ENCODE data around the gene S1PR5.
"Not testable (repeated sequence)": the region's sequence is repeated elsewhere in the genome, so short reads cannot be mapped to it uniquely, and the experiment has no call there.

Gene S1PR5

DNA sequence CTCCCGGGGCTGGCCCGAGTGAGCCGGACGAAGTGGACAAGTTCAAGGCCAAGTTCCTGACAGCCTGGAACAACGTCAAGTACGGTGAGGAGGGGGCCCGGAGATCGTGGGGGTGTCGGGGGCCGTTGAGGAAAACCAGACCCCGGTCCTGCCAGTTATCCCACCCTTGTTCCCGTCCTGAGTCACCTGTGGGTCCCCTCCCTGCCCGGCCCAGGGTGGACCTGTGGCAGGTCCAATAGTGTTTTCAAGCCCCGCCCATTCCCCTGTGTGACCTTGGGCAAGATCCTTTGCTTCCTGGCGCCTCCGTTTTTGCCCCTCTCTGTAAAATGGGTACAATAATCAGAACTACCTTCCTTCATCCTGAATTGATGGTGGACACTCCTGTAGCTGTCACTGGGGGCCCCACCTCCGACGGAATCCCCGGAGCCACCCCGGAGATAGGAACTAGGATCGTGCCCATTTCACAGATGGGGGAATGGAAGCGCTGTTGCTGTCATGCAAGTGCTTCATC lies 27.1 kb upstream of the S1PR5 start:
- DNase-seq, result peak; percentile 48

DNA sequence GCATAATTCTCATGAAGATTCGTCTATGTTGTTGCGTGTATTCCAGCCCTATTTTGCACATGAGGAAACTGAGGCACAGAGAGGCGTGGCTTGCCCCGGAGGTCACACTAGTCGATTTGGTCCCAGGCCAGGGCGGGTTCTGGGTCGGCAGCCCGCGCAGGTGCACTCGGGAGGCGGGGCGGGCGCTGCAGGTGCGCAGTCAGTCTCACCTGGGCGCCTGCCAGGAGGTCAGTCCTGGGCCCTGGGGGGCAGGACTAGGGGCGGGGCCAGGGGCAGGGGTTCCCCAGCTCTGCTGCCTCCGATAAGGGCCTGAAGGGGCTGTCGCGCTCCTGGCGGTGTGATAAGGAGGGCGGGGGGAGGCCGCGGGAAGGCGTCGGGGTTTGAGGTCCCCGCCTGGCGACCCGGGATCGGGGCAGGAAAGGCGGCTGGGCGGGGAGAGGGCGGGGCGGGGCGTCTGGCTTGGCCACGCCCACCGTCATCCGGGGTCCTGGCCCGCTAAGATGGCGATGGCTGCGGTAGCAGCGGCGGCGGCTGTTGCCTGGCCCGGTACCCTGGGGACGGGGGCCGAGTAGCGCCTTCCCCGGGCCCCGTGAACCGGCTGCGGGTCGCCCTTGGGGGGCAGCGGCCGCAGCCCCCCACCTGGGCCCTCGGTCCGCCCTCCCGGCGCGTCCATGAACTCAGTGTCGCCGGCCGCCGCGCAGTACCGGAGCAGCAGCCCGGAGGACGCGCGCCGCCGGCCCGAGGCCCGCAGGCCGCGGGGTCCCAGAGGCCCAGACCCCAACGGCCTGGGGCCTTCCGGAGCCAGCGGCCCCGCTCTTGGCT lies 26.4 kb upstream of the S1PR5 start, which contains the start of gene ATG4D:
ATG4D (plus strand) TSS at position 485 of the 822 bp plus-strand sequence; CDS start at position 672, 187 bp downstream.
- DNase-seq, result peak; percentile 93

DNA sequence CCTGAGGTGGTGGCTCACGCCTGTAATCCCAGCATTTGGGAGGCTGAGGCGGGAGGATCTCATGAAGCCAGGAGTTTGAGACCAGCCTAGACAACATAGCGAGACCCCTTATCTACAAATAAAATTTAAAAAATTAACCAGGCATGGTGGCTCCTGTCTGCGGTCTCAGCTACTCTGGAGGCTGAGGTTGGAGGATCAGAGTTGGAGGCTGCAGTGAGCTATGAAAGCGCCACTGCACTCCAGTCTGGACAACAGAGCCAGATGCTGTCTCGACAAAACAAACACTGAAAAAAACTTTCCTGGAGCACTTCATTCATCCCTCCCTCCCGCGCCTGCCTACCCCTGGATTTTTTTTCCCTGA lies 25.8 kb upstream of the S1PR5 start:
- peak; percentile 81 for DNase-seq

DNA sequence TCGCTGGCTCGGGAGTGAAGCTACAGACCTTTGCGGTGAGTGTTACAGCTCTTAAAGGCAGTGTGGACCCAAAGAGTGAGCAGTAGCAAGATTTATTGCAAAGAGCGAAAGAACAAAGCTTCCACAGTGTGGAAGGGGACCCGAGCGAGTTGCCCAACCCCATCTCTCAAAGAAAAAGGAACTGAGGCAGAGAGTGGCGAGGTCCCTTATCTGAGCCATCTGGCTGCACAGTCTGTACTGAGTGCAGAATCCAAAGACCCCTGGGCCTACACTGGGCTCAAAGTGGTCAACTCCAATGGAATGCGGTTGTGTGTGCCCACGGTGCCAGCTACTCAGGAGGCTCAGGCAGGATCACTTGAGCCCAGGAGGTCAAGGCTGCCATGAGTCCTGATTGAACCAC lies 21.8 kb upstream of the S1PR5 start:
- DNase-seq, result not testable (repeated sequence)

DNA sequence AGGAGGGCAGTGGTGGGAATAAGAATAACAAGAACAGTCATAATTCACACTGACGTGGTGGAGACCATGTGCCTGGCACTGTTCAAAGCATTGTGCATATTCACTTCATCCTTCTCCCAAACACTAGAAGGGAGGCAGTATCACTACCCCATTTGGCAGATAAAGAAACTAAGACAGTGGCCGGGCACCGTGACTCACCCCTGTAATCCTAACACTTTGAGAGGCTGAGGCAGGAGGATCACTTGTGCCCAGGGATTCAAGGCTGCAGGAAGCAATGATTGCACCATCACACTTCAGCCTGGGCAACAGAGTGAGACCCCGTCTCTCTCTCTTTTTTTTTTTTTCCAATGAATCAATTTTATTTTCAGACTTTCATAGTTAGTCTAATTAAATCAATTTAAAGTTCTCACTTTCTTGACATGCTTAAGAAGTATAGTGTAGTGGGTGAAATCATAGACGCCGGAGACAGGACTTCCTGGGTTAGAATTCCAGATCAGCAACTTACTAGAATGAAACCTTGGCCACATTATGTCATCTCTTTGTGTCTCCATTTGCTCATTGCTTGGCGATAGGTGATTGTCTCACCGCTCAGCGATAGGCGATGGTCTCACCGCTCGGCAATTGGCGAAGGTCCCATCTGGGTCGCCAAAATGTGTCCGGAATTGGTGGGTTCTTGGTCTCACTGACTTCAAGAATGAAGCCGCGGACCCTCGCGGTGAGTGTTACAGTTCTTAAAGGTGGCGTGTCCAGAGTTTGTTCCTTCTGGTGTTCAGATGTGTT lies 21.1 kb upstream of the S1PR5 start:
- DNase-seq, result no peak

DNA sequence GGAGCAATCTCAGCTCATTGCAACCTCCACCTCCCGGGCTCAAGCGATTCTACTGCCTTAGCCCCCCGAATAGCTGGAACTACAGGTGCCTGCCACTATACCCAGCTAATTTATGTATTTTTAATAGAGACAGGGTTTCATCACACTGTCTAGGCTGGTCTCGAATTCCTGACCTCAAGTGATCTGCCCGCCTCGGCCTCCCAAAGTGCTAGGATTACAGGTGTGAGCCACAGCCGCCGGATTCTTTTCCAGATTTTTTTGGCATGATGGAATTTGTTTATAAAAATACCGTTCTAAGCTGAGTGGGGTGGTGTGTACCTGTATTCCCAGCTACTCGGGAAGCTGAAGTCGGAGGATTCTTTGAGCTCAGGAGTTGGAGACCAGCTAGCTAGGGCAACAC lies 20.4 kb upstream of the S1PR5 start:
- DNase-seq, result no peak

DNA sequence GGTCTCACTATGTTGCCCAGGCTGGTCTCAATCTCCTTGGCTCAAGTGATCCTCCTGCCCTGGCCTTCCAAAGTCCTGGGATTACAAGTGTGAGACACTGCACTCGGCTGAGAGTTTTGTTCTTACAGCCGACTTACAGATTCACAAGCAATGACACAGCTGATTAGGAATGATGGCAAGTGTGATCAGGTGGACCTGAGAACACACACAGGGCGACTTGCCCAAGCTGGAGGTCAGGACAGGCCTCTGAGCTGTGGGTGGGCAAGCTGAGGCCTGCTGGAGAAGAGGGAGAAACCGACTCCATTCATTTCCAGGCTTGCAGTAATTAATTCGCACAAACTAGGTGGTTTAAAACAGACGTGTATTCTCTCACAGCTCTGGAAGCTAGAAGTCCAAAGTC lies 18.4 kb upstream of the S1PR5 start:
- no peak for DNase-seq

DNA sequence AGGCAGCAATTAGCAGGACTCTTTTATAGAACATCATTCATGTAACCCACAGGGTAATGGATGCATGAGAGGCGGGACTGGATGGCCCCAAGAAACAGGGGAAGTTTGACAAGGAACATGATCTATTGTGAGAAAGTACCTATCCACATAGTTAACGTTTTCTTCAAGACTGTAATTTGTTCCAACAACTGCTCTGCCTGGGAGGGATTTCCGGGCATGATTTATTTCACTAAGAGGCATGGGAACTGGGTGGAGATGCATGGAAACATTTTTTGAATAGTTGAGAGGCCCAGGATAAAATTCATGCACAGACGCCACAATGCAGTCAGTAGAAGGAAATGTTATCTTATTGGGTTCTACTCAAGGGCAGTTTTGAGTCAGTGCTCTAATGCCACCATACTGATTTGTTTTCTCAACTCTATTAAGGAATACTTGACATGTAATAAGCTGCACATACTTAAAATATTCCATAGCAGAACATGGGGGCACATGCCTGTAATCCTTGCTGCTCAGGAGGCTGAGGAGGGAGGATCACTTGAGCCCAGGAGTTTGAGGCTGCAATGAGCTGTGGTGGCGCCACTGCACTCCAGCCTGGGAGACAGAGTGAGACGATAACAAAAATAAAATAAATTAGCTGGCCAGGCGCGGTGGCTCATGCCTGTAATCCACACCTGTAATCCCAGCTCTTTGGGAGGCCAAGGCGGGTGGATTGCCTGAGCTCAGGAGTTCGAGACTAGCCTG lies 16.6 kb upstream of the S1PR5 start:
- DNase-seq, result no peak

DNA sequence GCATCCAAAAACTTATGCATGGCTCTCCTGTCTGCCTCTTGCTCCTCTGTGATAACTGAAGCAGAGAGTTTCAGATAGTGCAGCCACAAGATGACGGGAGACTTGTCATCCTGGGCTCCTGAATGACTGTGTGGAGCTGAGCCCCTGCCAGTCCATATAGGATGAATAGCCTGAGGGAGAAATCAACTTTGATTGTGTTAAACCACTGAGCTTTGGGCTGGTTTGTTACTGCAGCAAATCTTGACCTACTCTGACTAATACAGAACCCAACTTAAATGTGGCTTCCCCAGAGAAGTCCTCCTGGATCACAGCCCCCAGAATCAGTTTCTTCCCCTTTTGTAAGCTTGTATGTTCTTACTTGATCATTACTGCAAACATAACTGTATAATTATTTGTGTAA lies 15.2 kb upstream of the S1PR5 start:
- DNase-seq, result no peak

DNA sequence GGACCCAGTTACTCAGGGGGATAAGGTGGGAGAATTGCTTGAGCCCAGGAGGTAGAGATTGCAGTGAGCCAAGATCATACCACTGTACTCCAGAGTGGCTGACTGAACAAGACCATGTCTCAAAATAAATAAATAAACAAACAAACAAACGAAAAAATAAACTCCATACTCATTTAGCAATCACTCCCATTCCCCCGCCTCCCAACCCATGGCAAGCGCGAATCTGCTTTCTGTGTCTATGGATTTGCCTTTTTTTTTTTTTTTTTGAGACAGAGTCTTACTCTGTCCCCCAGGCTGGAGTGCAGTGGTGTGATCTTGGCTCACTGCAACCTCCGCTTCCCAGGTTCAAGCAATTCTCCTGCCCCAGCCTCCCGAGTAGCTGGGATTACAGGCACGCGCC lies 9.6 kb upstream of the S1PR5 start:
- not testable (repeated sequence) for DNase-seq

DNA sequence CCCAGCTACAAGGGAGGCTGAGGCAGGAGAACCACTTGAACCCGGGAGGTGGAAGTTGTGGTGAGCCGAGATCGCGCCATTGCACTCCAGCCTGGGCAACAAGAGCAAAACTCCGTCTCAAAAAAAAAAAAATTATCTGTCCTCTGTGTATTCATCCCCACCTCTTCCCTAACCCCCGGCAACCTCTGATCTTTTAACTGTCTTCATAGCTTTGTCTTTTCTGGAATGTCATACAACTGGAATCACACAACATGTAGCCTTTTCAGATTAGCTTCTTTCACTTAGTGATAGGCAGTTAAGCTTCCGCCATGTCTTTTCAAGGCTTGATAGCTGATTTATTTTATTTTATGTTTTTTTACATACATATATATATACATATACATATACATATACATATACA lies 8.4 kb upstream of the S1PR5 start:
- DNase-seq, result no peak

DNA sequence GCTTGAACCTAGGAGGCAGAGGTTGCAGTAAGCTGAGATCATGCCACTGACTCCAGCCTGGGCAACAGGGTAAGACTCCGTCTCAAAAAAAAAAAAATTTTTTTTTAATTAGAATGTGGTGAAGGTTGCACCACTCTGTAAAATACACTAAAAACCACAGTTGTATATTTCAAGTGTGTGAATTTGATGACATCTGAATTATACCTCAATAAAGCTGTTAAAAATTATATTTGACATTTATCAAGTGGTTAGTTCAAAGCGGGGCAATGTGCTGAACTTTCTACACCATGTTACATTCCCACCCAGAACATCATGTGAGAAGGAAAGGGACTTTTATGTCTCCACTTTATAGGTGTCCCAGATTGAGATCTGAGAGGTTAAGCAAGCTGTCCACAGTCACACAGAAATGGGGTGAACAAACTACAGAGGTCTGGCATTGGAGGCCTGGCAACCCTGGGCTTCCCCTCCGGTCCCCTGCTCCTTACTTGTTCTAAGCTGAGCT lies 5.9 kb upstream of the S1PR5 start:
- DNase-seq, result no peak

DNA sequence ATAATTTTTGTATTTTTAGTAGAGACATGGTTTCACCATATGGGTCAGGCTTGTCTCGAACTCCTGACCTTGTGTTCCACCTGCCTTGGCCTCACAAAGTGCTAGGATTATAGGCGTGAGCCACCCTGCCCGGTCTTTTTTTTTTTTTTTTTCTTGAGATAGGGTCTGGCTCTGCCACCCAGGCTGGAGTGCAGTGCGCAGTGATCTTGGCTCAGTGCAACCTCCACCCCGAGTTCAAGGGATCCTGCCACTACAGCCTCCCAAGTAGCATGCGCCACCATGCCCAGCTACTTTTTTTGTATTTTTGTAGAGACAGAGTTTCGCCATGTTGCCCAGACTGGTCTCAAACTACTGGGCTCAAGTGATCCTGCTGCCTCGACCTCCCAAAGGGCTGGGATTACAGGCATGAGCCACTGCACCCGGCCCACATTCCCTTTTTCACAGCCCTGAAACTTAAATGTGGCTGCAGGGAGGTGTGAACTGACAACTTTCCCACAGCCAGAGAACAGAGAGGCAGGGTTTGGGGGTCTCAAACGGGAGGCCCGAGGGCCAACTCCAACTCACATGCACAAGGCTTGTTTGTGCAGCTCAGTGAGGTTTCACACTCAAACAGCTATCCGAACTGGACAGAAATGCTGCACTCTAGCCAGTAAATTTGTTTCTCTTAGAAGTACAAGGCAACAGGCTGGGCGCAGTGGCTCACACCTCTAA lies 4.4 kb upstream of the S1PR5 start:
- DNase-seq, result no peak

DNA sequence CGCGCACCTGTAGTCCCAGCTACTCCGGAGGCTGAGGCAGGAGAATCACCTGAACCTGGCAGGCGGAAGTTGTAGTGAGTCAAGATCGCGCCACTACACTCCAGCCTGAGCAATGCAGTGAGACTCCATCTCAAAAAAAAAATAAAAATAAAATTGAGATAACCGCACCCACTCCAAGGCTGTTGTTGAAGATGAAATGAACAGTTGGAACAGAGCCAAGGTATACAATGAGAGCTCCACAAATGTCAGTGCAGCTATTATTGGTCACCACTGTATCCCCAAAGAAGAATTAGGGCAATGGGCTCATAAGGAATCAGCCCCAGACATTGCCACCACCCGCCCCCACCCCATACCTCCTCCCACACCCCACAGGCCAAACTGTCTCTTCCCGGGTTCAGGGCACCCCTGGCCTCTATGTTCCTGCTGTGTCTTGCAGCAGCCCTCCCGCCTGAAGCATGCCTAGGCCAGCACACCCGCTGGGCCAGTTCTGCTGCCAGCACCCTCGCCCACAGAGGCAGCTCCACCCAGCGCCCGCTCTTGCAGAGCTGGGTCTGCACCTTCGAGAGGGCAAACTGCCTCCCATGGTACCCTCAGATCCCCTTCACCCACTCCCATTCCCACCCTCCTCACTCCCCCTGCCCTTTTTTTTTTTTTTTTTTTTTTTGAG lies 3.5 kb upstream of the S1PR5 start:
- DNase-seq, result peak; percentile 41

DNA sequence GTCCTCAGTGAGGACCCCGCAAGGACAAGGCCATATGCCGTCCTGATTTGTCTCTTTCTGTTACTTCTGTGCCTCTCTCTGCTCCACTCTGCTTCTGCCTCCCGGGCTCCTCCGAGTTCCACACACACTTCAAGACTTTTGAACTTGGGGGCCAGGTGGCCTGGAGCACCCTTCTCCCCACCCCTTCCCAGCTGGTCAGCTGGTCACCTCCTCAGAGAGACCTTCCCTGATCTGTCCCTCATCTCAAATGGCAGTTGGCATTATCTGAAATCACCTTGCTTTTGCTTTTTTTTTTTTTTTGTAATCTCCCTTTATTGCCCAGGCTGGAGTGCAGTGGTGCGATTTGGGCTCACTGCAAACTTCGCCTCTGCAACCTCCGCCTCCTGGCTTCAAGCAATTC lies 2.2 kb upstream of the S1PR5 start:
- no peak for DNase-seq

DNA sequence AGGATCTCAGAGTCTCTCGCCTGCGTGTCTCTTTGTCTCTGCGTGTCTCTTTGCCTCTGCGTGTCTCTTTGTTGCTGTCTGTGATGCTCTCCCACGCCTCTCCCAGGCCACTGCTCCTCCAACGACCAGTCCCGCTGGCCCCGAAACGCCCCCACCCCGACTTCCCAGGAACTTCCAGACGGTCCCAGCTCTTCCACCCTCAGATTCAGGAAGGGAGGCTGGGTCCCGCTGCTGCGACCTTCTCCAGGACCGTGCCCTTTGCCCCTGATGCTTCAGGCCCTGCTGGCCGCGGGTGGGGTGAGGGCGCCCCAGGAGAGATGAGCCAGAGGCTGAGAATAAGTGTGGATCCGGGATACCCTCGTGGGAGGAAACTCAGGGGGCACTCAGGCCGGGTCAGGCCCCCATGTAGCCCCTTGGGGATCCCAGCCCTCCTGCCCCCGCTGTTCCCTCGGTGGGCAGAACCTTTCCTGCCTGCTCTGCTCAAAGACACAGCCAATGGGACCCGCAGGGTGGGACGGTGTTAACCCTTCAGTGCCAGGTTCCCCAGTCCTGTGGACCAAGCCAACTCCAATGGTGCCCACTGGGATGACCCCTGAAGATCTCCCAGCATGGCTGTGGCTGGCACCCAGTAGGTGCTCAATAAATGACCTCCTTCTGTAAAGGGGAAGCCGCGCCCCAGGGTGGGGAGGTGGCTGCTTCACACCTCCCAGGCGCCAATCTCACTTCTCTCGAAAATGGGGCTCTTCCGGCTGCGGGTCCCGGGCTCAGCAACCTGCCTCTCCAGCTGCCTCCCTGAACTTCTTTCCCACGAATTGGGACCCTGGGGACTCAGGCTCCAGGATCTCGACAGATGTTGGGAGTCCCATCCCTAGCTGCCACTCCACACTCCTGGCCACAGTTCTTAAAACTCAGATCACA lies 1.5 kb upstream of the S1PR5 start:
- DNase-seq, result peak; percentile 24

DNA sequence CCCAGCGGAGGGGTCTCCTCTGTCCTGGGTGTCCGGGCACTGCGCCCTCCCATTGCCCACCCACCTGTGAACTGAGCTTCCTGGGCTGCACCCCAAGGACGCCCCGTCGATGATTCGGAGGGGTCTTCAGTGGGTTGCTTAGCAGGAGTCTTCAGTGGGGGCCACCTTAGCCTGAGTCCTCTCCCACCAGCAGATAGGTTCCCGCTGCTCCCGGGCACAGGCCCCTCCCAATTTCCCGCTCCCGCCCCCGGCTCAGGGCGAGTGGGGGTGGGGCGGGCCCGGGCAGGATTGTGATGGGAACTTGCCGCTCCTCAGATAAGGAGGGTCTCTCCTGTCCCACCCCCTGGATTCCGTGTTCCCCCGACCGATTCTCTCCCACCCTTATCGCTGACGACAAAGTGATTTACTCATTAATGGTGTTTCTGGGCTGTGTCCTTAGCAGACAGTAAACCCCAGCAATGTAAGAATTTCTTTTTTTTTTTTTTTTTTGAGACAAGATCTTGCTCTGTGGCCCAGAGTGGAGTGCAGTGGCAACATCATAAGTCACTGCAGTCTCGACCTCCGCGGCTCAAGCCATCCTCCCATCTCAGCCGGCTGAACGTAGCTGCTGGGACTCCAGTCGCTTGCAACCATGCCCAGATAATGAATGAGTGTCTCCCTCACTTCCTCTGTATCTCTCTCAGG lies 655 bp upstream of the S1PR5 start:
- DNase-seq, result peak; percentile 72

DNA sequence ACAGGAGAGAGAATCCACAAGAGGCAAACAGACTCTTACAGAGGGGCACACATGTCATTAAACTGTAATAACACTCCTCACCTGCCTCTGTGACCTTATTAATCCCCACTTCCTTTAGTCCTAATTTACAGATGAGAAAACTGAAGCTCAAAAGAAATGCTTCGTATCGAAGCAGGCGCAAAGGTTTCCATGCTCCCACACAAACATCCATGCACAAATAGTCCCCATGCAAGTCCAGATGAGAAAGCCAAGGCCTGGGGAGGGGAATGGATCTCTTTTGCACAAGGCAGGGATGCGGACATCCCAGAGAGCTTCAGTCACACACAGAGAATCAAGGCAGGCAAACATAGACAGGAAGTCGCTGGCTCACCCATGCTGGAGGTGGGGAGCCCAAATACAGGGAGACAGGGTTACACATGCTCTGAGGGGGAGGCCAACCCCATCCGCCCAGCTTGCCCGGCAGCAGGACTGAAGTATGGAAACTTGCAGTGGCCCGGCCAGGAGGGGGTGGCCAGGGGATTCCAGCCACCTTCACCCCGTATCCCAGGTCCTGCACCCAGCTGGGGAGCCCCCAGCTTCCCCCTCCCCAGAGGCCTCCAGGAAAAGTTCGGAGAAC lies 468 bp downstream of the S1PR5 start:
- DNase-seq, result peak; percentile 57

DNA sequence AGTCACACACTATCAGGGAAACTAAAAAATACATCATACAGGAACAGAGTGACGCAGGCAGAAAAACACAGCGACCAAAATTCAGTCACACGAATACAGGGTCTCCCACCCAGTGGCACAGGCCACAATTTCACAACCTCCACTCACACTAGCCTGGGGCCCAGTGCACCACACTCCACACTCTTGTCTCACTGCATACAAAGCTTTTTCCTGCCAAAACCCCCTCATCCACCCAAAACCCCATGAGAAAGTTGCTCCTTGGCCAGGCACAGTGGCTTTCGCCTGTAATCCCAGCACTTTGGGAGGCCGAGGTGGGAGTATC lies 1.2 kb downstream of the S1PR5 start:
- no peak for DNase-seq
